Keratinocyte (primary cell): Measurements from ENCODE around the gene SERPIND1.

Experiments used
- CTCF ChIP-seq, 3 experiments: IDR thresholded peaks in 1 of 3; conservative IDR thresholded peaks in 1 of 3; optimal IDR thresholded peaks in 1 of 3; 2 replicates in 2 of 3; 3 replicates in 1 of 3; pipeline versions ENCODE3 to v1.5.1; 2011; ENCODE audit warnings: low read length in 3 of 3, mild to moderate bottlenecking in 3 of 3, moderate library complexity in 2 of 3, control low read depth in 1 of 3, inconsistent platforms in 1 of 3; ENCODE audit not compliant: insufficient read depth in 2 of 3; ENCODE audit errors: extremely low read depth in 1 of 3
- EZH2 ChIP-seq: IDR thresholded peaks from one replicate; pipeline ENCODE4 v1.6.1; 2012; ENCODE audit warnings: inconsistent platforms, mild to moderate bottlenecking, low read length, moderate library complexity

GRCh38 chr22:20729194-20729593 lies 44.7 kb upstream of the SERPIND1 start:
- TF ChIP-seq CTCF (optimal IDR thresholded peaks at IDR 0.05 in 1 of 3, IDR thresholded peaks at IDR 0.05 in 1 of 3, conservative IDR thresholded peaks at IDR 0.05 in 1 of 3; ENCODE audit: extremely low read depth in 1 of 3, insufficient read depth in 2 of 3, low read length in 3 of 3) (no peak), EZH2 (no peak)
